ENCODE measurements around the gene GAMT.
"Not testable (repeated sequence)": the region's sequence is repeated elsewhere in the genome, so short reads cannot be mapped to it uniquely, and the experiment has no call there.

Gene GAMT

DNA sequence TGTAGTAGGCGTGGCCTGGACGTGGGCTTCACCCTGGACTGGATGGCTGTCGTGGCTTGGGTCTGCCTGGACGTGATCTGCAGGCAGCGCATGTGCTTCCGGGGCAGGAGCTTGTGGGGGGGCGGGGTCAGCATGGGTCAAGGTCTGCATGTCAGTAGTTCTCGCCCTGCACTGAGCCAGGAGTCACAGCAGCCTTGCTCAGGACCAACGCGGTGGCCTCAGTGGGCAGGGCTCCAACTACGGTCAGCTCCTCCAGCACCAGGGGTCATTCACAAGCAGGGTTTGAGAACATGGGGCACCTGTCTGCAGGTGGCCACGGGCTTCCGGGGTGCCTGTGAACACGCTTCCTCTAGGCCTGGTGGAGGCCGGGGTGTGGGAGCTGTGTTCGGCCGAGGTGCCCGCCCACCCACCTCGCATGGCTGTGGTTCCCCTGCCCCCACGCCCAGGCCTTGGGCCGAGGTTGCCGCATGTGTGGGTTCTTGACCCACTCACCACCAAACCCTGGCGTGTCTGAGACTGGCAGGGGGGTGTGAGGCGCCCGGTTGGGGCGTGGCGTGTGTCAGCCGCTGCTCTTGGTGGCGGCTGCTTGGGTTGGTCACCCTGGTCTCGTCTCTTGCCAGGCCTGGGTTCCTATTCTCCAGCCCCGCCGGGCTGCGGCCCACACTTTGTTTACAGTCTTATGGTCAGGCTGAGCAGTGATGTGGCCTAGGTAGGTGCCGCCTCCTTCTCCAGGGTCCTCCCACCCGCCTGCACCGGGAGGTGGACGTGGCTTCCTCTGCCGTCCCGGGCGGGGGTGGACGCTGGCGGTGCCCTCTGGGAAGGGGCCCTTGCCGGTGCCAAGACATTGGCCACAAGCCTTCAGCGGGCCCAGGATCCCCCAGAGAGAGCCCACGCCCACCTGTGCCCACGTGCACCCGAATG, 32.0 kb upstream of the GAMT start:
- DNase-seq: no peak

DNA sequence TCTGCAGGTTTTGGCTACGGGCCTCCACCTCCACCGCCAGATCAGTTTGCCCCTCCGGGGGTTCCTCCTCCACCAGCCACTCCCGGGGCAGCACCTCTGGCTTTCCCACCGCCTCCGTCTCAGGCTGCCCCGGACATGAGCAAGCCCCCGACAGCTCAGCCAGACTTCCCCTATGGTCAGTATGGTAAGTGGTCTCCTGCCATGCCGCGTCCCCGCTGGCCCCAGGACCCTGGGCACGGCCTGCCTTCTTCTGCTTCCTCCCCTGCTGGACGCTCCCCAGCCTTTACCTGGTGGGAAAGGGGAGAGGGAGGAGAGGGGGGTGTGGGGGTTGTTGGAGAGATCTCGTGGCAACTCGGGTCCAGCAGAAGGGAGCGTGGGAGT, 31.2 kb upstream of the GAMT start:
- DNase-seq: no peak

DNA sequence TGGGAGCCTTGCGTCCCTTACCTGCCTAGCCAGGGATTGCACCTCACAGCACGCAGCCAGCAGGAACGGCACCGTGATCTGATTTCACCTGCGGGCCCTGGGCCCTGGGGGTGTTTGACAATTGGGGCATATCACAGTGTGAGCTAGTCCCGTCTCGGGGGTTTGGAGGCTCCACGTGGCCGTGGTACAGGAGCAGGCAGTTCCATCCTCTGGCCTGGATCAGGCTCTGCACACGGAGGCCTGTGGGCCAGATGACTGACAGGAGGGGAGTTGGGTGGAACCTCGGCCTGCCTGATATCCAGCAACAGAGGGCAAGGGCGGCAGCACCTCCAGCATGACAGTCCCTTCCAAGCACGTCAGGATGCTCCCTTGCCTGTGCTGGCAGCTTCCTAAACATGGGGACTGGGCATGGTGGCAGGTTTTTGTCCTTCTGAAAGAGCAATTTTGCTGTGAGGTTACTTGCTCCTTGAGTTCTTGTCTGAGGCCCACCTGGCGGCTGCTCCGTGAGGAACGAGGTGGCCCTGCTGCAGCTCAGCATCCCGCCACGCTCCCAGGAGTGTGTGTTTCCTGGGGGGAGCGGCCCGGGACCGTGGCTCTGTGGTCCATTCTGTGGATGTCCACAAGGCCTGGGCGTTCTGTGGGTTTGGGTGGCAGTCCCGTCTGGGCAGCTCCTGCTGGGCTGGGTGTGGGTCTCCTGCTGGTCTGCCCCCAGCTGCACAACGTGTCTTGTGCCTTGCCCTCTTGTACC, 30.6 kb upstream of the GAMT start:
- DNase-seq: no peak

DNA sequence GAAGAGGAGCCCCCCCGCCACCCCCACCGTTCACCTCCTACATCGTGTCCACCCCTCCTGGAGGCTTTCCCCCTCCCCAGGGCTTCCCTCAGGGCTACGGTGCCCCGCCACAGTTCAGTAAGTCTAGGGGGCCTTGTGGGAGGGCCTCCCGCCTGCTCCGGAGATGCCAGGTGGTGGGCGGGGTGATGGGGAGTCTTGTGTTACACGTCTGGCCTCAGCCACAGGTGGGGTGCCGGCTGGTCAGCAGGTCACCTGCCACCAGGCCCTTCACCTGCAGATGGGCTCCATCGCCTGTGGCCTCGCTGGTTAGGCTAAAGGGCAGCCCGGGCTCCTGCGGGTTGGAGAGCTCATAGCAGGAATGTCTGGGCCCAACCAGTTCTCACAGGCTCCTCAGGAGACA, 28.9 kb upstream of the GAMT start:
- DNase-seq: no peak

DNA sequence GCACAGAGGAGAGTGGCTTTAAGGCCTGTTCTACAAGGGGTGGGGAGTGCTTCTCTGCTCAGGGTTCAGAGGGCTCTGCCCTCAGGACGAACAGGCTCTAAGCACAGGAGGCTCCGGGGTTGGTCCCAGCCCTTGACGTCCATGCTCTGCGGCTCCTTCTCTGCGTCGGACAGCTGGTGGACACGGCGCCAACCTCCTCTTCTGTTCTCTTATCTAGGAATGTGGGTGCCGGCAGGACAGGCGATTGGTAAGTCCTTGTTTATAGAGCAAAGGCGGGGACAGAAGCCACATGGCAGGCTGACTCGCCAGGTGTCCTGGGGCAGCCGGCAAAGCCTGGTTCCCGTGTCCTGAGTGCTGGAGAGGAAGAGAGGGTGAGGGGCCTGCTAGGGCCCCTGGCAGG, 28.4 kb upstream of the GAMT start:
- no peak for DNase-seq

DNA sequence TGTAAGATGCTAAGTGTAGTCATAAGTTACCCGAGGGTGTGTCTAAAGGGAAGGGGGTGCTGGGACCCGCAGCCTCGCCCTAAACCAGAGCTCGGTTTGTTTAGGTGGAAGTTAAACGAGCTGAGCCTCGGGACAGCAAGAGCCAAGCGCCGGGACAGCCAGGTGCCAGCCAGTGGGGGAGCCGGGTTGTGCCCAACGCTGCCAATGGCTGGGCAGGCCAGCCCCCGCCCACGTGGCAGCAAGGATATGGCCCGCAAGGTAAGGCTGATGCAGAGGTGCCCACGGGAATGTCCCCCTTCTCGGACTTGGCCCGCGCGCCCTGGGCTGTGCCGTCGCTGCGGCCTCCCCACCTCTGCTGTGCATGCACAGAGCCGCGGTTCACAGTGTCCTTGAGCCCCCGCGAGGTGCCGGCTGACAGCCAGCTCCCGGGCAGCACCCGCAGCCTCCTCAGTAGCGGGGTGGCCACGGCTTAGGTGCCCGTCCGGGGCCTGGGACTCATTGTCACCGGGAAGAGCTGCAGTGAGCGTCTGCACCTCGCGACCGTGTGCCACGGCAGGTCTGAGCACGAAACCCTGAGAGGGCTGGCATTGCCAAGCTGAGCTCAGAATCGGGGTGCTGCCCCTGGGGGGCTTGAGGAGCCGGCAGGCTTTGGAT, 27.5 kb upstream of the GAMT start:
- no peak for DNase-seq

DNA sequence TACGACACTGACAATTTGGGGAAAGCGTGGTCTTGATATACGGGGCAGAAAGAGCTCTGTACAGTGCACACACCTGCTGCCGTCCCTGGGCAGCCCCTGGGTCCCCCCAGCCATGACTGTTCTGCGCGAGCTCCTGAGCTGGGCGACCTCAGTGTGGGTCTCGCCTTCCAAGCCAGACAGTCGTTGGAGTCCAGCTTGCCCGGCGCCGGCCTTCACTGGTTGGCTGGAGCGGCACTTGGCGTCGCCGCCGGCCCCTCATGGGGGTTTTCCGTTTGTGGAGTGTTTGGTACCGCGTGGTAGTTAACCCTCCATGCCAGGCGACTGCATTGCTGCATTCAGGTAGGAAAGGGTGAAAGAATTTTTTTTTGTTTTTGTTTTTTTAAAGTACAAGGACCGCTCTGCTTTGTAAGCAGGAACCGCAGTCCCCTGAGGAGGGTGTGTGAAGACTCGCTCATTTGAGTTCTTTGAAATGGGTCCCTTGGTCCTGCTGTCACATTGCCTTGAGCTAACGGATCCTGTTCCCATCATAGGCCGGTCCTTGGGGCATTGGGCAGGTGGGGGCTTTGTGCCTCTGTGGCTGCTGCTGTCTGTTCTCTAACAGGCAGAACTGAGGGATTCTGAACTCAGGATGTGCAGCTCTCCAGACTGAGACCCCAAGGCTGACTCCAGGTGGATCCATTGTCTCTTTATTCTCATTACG, 26.0 kb upstream of the GAMT start:
- DNase-seq: no peak

DNA sequence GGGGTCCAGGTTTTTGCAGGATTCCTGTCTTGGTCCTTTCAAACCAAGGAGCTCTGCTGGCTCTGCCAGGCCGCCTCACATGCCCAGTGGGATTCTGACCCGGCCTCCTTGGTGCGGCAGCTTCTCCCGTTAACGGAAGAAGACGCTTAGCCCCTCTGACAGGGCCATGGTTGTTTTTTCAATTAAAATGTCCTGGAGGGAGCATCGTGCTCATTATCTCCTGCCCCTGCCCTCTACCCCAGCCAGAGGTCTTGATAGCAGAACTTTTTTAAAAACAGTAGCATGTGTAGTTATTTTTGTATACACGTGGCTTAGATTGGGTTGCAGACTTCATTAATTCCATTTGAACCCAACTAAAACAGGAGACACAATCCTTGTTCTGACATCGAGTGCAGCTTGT, 25.4 kb upstream of the GAMT start:
- no peak for DNase-seq

DNA sequence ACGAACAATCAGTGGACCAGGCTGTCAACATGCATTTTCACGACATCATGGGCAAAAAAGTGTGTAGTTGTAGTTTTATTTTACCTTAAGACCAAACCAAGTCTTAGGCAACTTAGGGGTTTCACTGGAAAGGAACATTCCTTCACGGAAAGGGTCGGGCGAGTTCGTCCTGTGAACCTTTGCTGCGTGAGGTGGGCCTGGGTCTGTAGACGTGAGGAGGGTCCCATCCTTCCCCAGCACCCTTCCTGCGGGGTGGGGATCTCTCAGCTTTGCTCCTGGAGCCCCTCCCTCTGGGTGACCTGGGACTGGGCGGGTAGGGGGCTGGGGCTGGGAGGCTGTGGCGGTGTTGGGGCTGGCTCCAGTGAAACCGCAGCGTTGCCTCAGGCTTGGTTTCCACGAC, 24.6 kb upstream of the GAMT start:
- no peak for DNase-seq

DNA sequence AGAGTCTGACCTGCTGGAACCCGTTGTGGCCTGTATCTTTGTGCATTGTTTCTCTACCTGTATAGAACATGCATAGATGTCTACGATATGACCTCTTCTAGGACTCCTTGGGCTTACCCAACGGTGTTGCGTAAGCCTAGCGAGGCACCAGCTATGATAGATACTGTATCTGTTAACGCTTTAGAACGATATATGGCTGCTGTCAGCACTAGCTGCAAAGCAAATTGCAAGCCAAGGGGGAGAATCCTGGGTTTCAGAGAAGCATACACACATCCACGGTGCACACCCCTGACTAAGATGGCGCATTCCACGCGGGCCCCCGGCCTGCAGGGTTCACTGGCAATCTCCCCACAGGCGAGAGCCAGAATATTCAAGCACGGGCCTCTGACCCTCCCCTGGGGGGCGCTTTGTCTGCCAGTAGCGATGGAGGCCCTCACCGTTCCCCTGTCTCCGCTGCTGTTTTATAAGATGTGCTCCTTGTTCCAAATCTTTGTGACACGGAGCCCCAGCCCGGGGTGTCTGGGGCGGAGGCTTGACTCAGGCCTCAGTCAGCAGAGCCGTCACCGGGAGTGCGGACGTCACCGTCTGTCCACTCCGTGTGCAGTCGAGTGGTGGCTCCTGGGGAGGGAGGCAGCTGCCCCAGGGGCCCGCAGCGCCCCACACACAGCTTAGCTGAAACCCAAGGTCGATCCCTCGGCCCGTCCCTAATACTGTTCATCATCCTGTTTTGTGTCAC, 23.9 kb upstream of the GAMT start:
- no peak for DNase-seq

DNA sequence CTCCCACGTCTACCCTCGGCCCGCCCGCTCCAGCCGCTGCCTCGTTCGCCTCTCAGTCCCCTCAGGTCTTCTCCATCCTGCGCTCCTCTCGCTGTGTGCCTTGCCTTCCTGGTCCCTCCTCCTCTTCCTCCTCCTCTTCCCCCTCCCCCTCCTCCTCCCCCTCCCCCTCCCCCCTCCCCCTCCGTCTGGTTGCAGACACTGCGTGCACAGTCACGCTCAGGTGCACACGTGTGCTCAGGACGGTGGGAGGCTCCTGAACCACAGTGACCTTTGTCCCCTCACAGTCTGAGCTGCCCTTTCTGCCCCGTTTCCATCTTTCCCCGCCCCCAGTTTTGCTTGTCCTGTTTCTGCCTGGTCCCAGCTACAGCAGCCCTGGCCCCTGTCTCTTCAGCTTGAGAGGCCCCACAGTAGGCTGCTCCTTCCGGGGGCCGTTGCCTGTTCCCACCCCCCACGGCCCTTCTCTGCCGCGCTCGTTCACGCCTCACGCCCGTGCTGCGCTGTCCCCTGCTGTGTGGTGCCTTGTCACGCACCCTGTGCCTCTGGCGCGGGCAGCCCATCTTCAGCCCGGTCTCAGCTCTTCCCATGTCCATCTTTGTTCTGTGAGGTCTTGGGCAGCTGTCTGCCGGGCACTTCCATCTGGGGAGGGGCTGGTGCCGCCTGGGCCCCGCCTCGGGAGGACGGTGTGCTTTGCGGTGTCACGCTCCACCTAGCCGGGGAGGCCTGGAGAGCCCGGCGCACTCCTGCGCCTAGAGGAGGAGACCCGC, 23.0 kb upstream of the GAMT start:
- peak in 1 of 2 experiments; percentile 42 for DNase-seq

DNA sequence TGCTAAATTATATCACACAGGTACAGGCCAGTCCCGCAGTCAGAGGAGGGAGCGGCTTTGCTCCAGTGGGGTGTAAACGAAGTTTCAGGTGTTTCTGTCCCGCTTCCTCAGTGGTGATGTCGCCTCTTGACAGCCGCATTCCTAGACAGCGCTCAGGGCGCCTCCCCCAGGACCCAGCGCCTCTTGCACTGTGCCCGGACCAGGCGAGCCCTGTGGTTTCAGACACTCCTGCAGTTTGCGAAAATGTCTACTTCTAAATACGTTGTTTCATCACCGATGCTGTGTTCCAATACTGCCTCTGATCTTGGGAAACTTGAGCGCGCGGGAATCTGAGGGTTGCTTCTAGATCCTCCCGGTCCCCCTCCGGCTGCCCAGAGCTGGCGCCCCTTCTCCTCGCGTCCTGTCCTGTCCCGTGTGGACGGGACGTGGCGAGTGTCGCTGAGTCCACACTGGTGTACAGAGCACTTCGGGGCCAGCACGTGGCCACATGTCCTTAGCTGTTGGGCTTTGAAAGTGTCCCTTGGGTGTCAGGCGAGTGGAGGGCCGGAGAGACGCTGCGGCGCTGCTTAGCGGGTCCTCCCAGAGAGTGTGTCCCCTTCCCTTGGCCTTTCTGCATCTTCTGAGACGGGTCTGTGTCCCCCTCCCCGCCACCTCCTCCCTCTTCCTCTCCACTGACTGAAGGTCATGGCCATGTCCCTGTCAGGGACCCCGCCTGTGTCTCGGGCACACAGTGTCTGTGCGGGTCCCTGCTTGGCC, 22.3 kb upstream of the GAMT start:
- no peak for DNase-seq

DNA sequence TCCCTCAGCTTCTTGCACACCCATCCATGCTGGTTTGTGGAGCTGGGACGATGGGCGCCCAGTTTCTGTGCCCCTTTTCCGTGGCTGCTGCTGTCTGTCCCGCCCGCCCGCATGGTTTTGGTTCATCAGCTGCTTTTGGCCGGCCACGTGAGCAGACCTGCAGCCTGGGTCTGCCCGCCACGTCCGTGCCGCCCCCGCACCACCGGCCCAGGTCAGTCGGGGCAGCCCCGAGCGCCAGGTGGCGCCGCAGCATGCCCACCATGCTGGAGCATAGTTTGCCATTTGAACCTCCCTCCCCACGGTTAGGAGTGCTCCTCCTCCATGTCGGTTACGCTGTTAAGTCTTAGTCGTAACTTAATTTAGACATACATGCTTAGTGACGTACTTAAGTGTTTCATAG, 21.6 kb upstream of the GAMT start:
- DNase-seq: no peak

DNA sequence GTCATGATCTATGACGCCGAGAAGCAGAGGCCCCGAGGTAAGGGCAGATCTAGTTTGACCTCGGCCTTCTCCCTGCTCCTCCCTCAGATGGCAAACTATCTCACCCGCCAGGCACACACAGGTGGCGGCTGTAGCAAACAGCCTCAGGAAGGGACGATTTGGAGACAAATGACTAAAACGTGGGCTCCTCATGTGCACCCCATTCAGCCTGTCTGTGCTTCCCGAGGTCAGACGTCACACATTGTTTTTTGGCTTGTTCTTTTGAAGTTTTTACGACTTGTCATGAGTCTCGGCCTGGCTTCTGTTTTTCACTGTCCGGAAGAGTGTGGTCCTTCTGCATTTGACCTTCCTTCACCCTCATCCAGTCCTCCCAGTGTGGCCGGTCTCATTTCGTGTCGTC, 21.0 kb upstream of the GAMT start:
- no peak for DNase-seq

DNA sequence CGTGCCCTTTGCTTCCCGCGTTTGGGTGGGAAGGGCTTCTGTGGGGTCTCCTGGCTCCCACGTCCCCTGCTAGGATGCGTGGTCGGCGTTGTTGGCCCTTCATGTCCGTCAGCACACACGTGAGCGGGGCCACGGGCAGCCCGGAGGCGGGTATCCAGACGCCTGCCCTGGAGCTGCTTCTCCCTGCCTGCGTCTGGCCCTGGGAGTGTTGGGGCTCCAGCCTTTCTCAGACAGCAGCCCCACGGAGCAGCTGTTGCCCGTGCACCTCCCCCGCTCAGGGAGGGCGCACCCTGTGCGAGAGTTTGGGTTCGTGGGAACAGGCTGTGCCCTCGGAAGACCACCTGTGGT, 20.6 kb upstream of the GAMT start:
- no peak for DNase-seq

DNA sequence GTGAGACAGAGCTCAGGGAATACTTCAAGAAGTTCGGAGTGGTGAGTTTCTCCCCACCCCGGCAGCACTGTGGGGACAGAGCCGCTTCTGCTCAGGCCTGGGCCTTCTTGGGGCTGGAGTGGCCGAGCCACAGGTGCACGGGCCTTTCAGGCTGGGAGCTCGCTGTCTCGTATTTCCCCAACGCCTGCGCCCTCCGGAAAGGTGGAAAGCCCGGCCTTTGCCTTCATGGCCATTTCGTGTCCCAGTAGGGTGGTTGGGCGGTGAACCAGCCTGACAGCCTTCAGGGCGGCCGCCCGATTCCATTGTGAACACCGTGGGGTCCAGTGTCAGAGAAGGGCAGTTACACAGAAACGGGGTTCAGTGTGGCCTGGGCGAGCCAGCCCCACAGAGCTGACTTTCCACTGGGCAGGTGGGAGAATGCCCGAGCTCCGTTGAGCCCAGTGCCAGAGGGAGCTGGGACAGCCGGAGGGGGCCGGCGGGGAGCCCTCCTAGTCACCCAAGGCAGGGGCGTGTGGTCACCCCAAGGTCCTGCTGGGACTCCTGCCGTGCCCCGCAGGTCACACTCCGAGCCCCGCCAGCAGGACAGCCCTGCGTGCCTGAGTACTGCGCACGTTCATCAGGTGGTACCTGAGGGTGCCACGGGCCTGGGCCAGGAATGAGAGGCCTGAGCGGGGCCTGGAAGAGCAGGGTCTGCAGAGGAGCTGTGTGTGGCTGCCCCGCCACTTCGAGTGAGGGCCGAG, 20.0 kb upstream of the GAMT start:
- DNase-seq: no peak

DNA sequence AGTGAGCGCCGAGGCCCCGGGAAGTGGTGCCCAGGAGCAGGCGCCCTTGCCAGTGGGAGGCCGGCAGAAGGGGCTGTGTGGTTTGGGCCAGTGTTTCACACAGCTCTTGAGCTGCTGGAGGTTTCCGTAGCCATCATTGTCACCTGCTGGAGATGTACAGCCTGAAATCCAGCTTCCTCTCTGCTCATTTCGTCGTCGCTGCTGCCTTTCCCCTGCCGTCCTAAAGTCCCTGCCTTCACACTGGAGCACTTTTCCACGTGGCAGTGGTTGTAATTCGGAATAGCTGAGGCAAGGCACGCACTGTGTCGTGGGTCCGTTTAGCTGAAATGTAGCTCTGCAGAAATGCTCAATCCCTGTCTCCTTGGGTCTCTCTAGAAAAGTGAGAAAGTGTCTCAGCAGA, 19.2 kb upstream of the GAMT start:
- DNase-seq: no peak

DNA sequence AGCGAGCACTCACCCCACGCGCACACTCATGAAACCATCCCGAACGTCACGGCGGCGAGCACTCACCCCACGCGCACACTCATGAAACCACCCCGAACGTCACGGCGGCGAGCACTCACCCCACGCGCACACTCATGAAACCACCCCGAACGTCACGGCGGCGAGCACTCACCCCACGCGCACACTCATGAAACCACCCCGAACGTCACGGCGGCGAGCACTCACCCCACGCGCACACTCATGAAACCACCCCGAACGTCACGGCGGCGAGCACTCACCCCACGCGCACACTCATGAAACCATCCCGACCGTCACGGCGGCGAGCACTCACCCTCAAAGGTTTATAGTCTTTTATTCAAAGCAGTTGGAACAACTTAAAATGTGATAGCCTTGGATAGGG, 18.7 kb upstream of the GAMT start:
- not testable (repeated sequence) for DNase-seq

DNA sequence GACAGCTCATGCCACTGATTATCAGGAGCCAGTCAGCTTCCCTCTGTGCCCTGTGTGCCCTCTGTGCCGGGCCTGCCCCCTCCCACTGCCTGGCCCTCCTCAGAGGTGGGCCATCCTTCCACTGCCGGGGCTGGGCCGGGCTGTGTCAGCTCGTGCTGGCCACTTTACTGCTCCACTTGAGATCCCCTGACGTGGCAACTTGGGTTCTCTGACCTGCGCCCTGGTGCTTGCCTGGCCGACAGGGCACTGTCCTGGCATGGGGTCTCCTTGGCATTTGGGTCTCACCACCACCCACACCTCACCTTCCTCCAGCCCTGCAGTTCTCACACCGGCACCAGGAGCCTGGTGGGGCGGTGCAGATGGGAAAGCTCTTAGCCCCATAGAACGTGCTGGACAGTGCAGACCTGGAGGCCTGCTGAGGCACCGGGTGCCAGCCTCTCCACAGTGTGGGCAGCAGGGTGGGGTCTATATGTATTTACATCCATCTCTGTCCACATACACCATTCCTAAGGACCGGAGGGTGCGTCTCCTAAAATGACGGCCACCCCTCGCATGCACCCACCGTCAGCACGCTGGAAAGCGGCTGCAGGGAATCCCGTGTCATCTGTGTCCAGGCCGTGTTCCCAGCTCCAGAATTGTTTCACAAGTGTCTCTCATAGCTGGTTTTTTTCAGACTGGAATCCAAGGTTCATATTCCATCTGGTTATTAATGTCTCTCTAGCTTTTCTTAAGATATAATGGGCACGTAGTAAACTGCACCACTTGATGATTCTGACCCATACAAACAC, 17.8 kb upstream of the GAMT start:
- no peak for DNase-seq

DNA sequence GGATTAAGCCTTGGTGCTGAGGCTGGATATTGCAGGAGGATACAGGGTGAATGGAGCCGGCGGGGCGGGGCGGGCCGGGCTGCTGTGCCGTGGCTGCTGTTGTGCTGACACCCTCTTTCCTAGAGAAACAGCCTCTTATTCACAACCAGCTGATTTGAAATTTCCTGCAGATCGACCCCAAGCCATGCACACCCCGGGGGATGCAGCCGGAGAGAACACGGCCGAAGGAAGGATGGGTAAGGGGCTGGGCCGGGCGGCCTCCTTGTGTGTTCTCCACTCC, 17.1 kb upstream of the GAMT start:
- no peak for DNase-seq

Data from NCI-H187 (cell line).